Naive thymus-derived CD8-positive, alpha-beta T cell (primary cell): ENCODE results near the gene CCDC47. TPM values are rescaled to one million over a fixed set of nuclear protein-coding genes. Genes with fewer than 3 reads are reported as not detected.
"Not testable (repeated sequence)": the region's sequence is repeated elsewhere in the genome, so short reads cannot be mapped to it uniquely, and the experiment has no call there.

Experiments used
- ATAC-seq, 2 donors: fragments of 150-1000 bp; cut with Tn5 transposase in 1 of 2; sonication (Bioruptor Pico), chemical (Tn5 transposase) in 1 of 2; 1 replicate in 1 of 2; 2 replicates in 1 of 2; pipeline ENCODE4 v1.10.0; 2021; ENCODE audit warnings: mild to moderate bottlenecking in 2 of 2, moderate library complexity in 2 of 2
- POLR2A ChIA-PET: fragments of 350-600 bp; sonication (Branson Sonifier 250); formaldehyde crosslinking; loops from one replicate; lab custom pipeline; 2021; ENCODE audit warnings: antibody characterized with exemption; lab: Charles Lee
- DNase-seq, 10 donors: peaks; one replicate each; pipeline versions ENCODE4 v3.0.0 to v3.0.0-alpha.2; 2020 to 2022
- H3K27ac Mint-ChIP-seq, 10 donors: one replicate each; pipeline ENCODE4 v1.8.0; 2020 to 2022; ENCODE audit warnings: mild to moderate bottlenecking in 10 of 10, mixed read lengths in 10 of 10, moderate library complexity in 4 of 10, inconsistent platforms in 1 of 10
- H3K27me3 Mint-ChIP-seq, 5 donors: one replicate each; pipeline ENCODE4 v1.8.0; 2021 to 2022; ENCODE audit warnings: mixed read lengths in 5 of 5
- H3K36me3 Mint-ChIP-seq, 3 donors: one replicate each; pipeline ENCODE4 v1.8.0; 2020 to 2022; ENCODE audit warnings: mixed read lengths in 3 of 3, mild to moderate bottlenecking in 2 of 3, inconsistent platforms in 1 of 3
- H3K4me1 Mint-ChIP-seq, 4 donors: one replicate each; pipeline ENCODE4 v1.8.0; 2021 to 2022; ENCODE audit warnings: mixed read lengths in 4 of 4
- H3K4me3 Mint-ChIP-seq, 10 donors: one replicate each; pipeline ENCODE4 v1.8.0; 2020 to 2022; ENCODE audit warnings: mild to moderate bottlenecking in 10 of 10, mixed read lengths in 10 of 10, moderate library complexity in 6 of 10, inconsistent platforms in 1 of 10
- H3K9me3 Mint-ChIP-seq, 9 donors: one replicate each; pipeline ENCODE4 v1.8.0; 2020 to 2022; ENCODE audit warnings: mixed read lengths in 9 of 9, mild to moderate bottlenecking in 3 of 9, inconsistent platforms in 1 of 9, moderate library complexity in 1 of 9
- polyA plus RNA-seq, 3 donors: library from polyadenylated mRNA; unstranded; fragments of 300-500 nt; fragmentation: Illumina TruSeq; gene quantifications; one replicate each; pipeline ENCODE4 v1.2.3, GENCODE V29; 2021
- total RNA-seq, 8 experiments: library from RNA in 2 of 8; stranded (reverse) in 2 of 8; gene quantifications; one replicate each; pipeline ENCODE4 v1.2.3 and lab custom pipeline; 2021 to 2026

The CCDC47 gene
- total and polyA plus RNA-seq, 5 experiments from 2014 or later: 21.8 to 34.9 (median 29.5) TPM

DNA sequence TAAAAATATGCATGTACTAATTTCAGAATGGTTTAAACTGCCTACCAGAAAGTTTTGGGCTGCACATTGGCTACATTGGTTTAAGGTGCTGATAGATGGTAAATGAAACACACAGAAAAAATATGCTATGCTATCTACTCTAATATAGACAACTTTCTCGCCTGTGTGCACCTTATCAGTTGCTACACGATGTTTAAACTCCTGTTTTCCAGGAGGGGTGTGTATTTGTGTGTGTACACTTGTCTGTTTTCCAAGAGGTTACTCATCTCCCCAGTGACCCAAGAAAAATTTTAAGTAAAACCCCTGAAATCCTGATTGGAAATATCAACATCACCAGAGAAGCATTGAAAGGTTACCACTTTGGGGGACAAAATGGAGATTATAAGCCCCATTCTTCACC, 32.2 kb upstream of the CCDC47 start:
- H3K27me3 Mint-ChIP-seq: no peaks in the 10 kb centered on the region
- no peak for ATAC-seq
- H3K9me3 Mint-ChIP-seq: no peaks in the 10 kb centered on the region
- no peak for DNase-seq
- H3K36me3 Mint-ChIP-seq: peaks cover 0 to 94% (median 25%) of the 10 kb centered on the region in 3 donors
- H3K4me3 Mint-ChIP-seq: no peak overlapping the region
- peaks cover 0 to 5% (median 1%) of the 10 kb centered on the region in 4 donors for H3K4me1 Mint-ChIP-seq
- peak overlapping the region in 5 of 10 donors; percentile 2 to 49 (median 13) for H3K27ac Mint-ChIP-seq
- POLR2A ChIA-PET: no interaction called here

DNA sequence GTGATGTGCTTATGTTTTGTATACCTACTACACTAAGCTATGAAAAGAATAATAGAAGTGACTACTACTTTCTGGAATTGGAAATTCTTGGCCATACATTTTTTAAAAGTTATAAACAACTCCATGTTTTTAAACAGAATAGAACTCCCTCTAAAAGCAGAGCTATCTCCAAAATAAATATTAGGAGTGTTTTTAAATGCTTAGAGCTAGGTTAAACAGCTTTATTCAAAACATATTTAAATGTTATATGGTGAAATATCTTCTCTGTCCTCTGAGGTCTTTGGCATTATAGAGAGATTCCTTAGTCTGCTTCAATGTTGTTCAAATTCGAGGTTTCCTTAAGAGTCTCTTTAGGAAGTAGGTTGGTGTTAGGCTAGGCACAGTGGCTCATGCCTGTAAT, 30.9 kb upstream of the CCDC47 start:
- peak overlapping the region in 8 of 10 donors; percentile 0 to 83 (median 72) for H3K27ac Mint-ChIP-seq
- H3K4me3 Mint-ChIP-seq: no peak overlapping the region
- H3K9me3 Mint-ChIP-seq: no peaks in the 10 kb centered on the region
- H3K36me3 Mint-ChIP-seq: peaks cover 0 to 94% (median 30%) of the 10 kb centered on the region in 3 donors
- H3K27me3 Mint-ChIP-seq: no peaks in the 10 kb centered on the region
- H3K4me1 Mint-ChIP-seq: peaks cover 0 to 5% (median 2%) of the 10 kb centered on the region in 4 donors
- POLR2A ChIA-PET: interaction anchor here (1.2 kb wide), 1 partner anchor 111 kb away, joined by 4 read pairs; no protein-coding TSS in a partner anchor
- ATAC-seq: no peak
- DNase-seq: no peak

DNA sequence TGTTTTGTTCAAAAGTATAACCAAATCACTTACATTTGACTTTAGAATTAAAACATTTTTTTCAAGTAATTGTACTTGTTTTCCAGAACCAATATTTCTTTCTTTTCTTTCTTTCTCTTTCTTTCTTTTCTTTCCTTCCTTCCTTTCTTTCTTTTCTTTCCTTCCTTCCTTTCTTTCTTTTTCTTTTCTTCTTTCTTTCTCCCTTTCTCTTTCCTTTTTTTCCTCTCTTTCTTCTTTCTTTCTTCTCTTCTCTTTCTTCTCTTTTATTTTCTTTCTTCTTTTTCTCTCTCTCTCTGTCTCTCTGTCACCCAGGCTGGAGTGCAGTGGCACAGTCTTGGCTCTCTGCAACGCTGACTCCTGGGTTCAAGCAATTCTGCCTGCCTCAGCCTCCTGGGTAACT, 27.4 kb upstream of the CCDC47 start:
- H3K36me3 Mint-ChIP-seq: peaks cover 0 to 97% (median 26%) of the 10 kb centered on the region in 3 donors
- POLR2A ChIA-PET: no interaction called here

GRCh38 chr17:63798572-63799106, 25.2 kb upstream of the CCDC47 start:
- H3K9me3 Mint-ChIP-seq: no peaks in the 10 kb centered on the region
- peaks cover 6 to 98% (median 31%) of the 10 kb centered on the region in 3 donors for H3K36me3 Mint-ChIP-seq
- ATAC-seq: no peak
- H3K27ac Mint-ChIP-seq: no peak overlapping the region
- DNase-seq: no peak
- H3K27me3 Mint-ChIP-seq: no peaks in the 10 kb centered on the region
- H3K4me1 Mint-ChIP-seq: peaks cover 0 to 10% (median 5%) of the 10 kb centered on the region in 4 donors
- POLR2A ChIA-PET: interaction anchor here (0.6 to 1.6 kb wide), 4 partner anchors 21 to 103 kb away, joined by 3 read pairs; no protein-coding TSS in a partner anchor
- no peak overlapping the region for H3K4me3 Mint-ChIP-seq

More for the DNA sequence above, 27.4 kb upstream of the CCDC47 start:
- DNase-seq (no peak), ATAC-seq (no peak)
- H3K27ac Mint-ChIP-seq: peak overlapping the region in 5 of 10 donors; percentile 9 to 87 (median 54)
- H3K9me3 Mint-ChIP-seq: no peaks in the 10 kb centered on the region
- peaks cover 0 to 5% (median 2%) of the 10 kb centered on the region in 4 donors for H3K4me1 Mint-ChIP-seq
- no peaks in the 10 kb centered on the region for H3K27me3 Mint-ChIP-seq
- no peak overlapping the region for H3K4me3 Mint-ChIP-seq

DNA sequence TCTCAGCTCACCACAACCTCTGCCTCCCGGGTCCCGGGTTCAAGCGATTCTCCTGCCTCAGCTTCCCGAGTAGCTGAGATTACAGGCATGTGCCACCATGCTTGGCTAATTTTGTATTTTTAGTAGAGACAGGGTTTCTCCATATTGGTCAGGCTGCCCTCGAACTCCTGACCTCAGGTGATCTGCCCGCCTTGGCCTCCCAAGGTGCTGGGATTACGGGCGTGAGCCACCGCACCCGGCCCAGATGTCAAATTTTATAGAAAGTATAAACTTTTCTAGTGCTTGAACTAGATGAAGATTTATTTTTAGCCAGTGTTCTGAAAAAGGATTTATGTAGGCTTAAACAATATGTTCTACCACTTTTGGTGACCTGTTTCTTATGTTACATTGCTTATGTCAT, 23.0 kb upstream of the CCDC47 start:
- H3K9me3 Mint-ChIP-seq, DNase-seq, H3K4me3 Mint-ChIP-seq, H3K27me3 Mint-ChIP-seq, ATAC-seq, H3K4me1 Mint-ChIP-seq, H3K27ac Mint-ChIP-seq: not testable (repeated sequence)
- POLR2A ChIA-PET: interaction anchor here (0.9 kb wide), 1 partner anchor 15 kb away, joined by 6 read pairs; no protein-coding TSS in a partner anchor
- peaks cover 6 to 97% (median 33%) of the 10 kb centered on the region in 3 donors for H3K36me3 Mint-ChIP-seq

- DNase-seq (no peak), ATAC-seq (no peak)
- peaks cover 6 to 90% (median 19%) of the 10 kb centered on the region in 3 donors for H3K36me3 Mint-ChIP-seq
Observed at GRCh38 chr17:63792055-63792729, 18.8 kb upstream of the CCDC47 start.

GRCh38 chr17:63790057-63790456, 16.7 kb upstream of the CCDC47 start:
- H3K4me3 Mint-ChIP-seq: no peak overlapping the region
- peaks cover 2 to 20% (median 11%) of the 10 kb centered on the region in 4 donors for H3K4me1 Mint-ChIP-seq
- POLR2A ChIA-PET: interaction anchor here (1.2 kb wide), 2 partner anchors 92 to 95 kb away, joined by 3 to 5 read pairs; no protein-coding TSS in a partner anchor
- no peaks in the 10 kb centered on the region for H3K9me3 Mint-ChIP-seq
- H3K27me3 Mint-ChIP-seq: no peaks in the 10 kb centered on the region
- no peak for DNase-seq
- ATAC-seq: no peak
- peaks cover 6 to 79% (median 12%) of the 10 kb centered on the region in 3 donors for H3K36me3 Mint-ChIP-seq
- no peak overlapping the region for H3K27ac Mint-ChIP-seq

More at GRCh38 chr17:63792055-63792729, 18.8 kb upstream of the CCDC47 start:
- POLR2A ChIA-PET: no interaction called here
- no peaks in the 10 kb centered on the region for H3K27me3 Mint-ChIP-seq
- no peak overlapping the region for H3K4me3 Mint-ChIP-seq
- H3K9me3 Mint-ChIP-seq: no peaks in the 10 kb centered on the region
- H3K4me1 Mint-ChIP-seq: peaks cover 2 to 15% (median 5%) of the 10 kb centered on the region in 4 donors
- H3K27ac Mint-ChIP-seq: no peak overlapping the region

GRCh38 chr17:63786971-63787711, 13.7 kb upstream of the CCDC47 start:
- DNase-seq: no peak
- Mint-ChIP-seq H3K4me1 (peaks cover 14 to 39% (median 29%) of the 10 kb centered on the region in 4 donors), H3K27me3 (no peaks in the 10 kb centered on the region), H3K36me3 (peaks cover 0 to 73% (median 3%) of the 10 kb centered on the region in 3 donors), H3K9me3 (no peaks in the 10 kb centered on the region), H3K4me3 (no peak overlapping the region), H3K27ac (peak overlapping the region in 2 of 10 donors; percentile 6 to 38)
- POLR2A ChIA-PET: interaction anchor here (0.7 to 2.8 kb wide), 2 partner anchors 13 to 45 kb away, joined by 3 to 13 read pairs; partner anchors contain the start of genes CCDC47 and DDX42
- no peak for ATAC-seq

DNA sequence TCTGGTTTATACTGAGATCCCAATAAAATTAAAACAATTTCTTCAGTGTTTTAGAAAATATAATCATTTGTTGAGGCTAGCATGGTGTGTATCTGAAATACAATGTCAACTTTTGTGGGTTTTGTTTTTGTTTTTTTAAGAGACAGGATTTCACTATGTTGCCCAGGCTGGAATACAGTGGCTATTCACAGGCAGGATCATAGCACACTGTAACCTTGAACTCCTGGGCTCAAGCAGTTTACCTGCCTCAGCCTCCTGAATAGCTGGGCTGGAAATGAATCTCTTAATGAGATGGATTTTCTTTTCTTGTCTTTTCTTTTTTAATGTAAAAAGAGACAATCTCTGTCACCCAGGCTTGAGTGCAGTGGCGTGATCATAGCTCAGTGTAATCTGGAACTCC, 12.7 kb upstream of the CCDC47 start:
- Mint-ChIP-seq H3K36me3 (peaks cover 0 to 74% (median 3%) of the 10 kb centered on the region in 3 donors), H3K4me3 (no peak overlapping the region), H3K9me3 (no peaks in the 10 kb centered on the region), H3K27me3 (no peaks in the 10 kb centered on the region), H3K4me1 (peaks cover 16 to 46% (median 34%) of the 10 kb centered on the region in 4 donors), H3K27ac (peak overlapping the region in 3 of 10 donors; percentile 25 to 66 (median 44))
- no peak for DNase-seq
- ATAC-seq: no peak
- POLR2A ChIA-PET: interaction anchor here (2.8 kb wide), 1 partner anchor 12 kb away, joined by 13 read pairs; the partner anchor contains the start of genes CCDC47 and DDX42

DNA sequence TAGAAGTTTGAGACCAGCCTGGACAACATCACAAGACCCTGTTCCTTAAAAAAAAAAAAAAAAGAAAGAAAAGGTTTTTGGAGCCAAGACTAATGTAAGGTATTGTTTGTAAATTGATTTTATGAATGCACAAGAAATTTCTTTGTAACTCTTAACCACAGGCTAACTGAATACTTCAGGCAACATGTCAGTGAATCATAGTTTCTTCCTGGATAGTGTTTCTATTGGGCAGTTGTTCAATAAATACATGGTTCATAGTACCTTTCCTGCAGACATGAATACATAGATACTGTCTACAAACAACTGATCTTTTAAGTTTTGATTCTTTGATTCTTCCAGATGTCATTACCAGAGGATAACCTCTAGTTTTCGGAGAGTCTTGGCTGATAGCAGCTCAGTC, 12.2 kb upstream of the CCDC47 start:
- Mint-ChIP-seq H3K27ac (peak overlapping the region in 3 of 10 donors; percentile 17 to 66 (median 44)), H3K27me3 (no peaks in the 10 kb centered on the region), H3K4me1 (peaks cover 18 to 49% (median 40%) of the 10 kb centered on the region in 4 donors), H3K36me3 (peaks cover 0 to 77% (median 3%) of the 10 kb centered on the region in 3 donors), H3K4me3 (no peak overlapping the region), H3K9me3 (no peaks in the 10 kb centered on the region)
- POLR2A ChIA-PET: interaction anchor here (2.8 kb wide), 1 partner anchor 11 kb away, joined by 13 read pairs; the partner anchor contains the start of genes CCDC47 and DDX42
- DNase-seq (no peak), ATAC-seq (no peak)

- peaks cover 0 to 78% (median 3%) of the 10 kb centered on the region in 3 donors for H3K36me3 Mint-ChIP-seq
- no peak for DNase-seq
- POLR2A ChIA-PET: interaction anchor here (1.1 to 2.5 kb wide), 2 partner anchors 9 to 85 kb away, joined by 4 to 12 read pairs; partner anchors contain the start of genes CCDC47 and DDX42
- H3K9me3 Mint-ChIP-seq: no peaks in the 10 kb centered on the region
- H3K4me3 Mint-ChIP-seq: peak overlapping the region in 1 of 10 donors; percentile 22
- ATAC-seq: no peak
- H3K27ac Mint-ChIP-seq: peak overlapping the region in 9 of 10 donors; percentile 2 to 89 (median 48)
- H3K27me3 Mint-ChIP-seq: no peaks in the 10 kb centered on the region
- peaks cover 24 to 65% (median 54%) of the 10 kb centered on the region in 4 donors for H3K4me1 Mint-ChIP-seq
Observed at GRCh38 chr17:63783522-63783921, 10.1 kb upstream of the CCDC47 start.

DNA sequence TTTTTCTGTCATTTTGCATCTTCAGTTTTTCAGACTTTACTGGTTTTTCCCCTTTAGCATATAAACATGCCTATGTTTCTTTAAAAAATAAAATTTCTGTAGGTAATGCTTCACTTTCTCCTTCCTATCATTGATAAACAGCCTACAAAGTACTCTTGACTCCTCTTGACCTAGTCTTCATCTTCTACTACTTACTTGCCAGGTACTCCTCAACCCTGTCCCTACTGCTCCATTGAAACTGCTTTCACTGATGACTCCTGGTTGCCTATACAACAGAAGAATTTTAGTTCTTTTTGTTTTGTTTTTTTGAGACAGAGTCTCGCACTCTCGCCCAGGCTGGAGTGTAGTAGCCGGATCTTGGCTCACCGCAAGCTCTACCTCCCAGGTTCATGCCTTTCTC, 7.5 kb upstream of the CCDC47 start:
- no peak for DNase-seq
- ATAC-seq: no peak
- peaks cover 0 to 84% (median 0%) of the 10 kb centered on the region in 3 donors for H3K36me3 Mint-ChIP-seq
- peaks cover 37 to 88% (median 76%) of the 10 kb centered on the region in 4 donors for H3K4me1 Mint-ChIP-seq
- H3K4me3 Mint-ChIP-seq: peak overlapping the region in 2 of 10 donors; percentile 23 to 36
- peak overlapping the region in 4 of 10 donors; percentile 42 to 85 (median 66) for H3K27ac Mint-ChIP-seq
- no peaks in the 10 kb centered on the region for H3K27me3 Mint-ChIP-seq
- POLR2A ChIA-PET: interaction anchor here (0.5 to 1.0 kb wide), 2 partner anchors 74 to 214 kb away, joined by 3 to 4 read pairs; no protein-coding TSS in a partner anchor
- H3K9me3 Mint-ChIP-seq: no peaks in the 10 kb centered on the region
